Subcutaneous abdominal adipose tissue (tissue), 5 donors: ENCODE data around the gene SBSN.

ENCODE experiments used
- H3K27ac ChIP-seq: one replicate; pipeline ENCODE4 v1.7.0; 2013; ENCODE audit warnings: low read depth, mild to moderate bottlenecking, inconsistent platforms, low read length, moderate library complexity
- H3K27me3 ChIP-seq, 5 donors: one replicate each; pipeline ENCODE4 v1.7.0; 2013; ENCODE audit warnings: low read length in 5 of 5, inconsistent platforms in 1 of 5; ENCODE audit not compliant: control insufficient read depth in 5 of 5, insufficient read depth in 4 of 5
- H3K36me3 ChIP-seq, 5 donors: one replicate each; pipeline ENCODE4 v1.7.0; 2013; ENCODE audit warnings: low read length in 5 of 5; ENCODE audit not compliant: control insufficient read depth in 5 of 5, insufficient read depth in 5 of 5
- H3K4me1 ChIP-seq, 5 donors: one replicate each; pipeline ENCODE4 v1.7.0; 2013; ENCODE audit warnings: low read length in 5 of 5, mild to moderate bottlenecking in 3 of 5, moderate library complexity in 1 of 5; ENCODE audit not compliant: control insufficient read depth in 5 of 5, insufficient read depth in 5 of 5
- H3K4me3 ChIP-seq, 5 donors: one replicate each; pipeline ENCODE4 v1.7.0; 2013; ENCODE audit warnings: low read length in 5 of 5, low read depth in 1 of 5
- H3K9ac ChIP-seq, 5 donors: one replicate each; pipeline ENCODE4 v1.7.0; 2013; ENCODE audit warnings: low read length in 5 of 5, mild to moderate bottlenecking in 4 of 5, moderate library complexity in 3 of 5
- H3K9me3 ChIP-seq, 5 donors: one replicate each; pipeline ENCODE4 v1.7.0; 2013; ENCODE audit warnings: low read length in 5 of 5; ENCODE audit not compliant: control insufficient read depth in 5 of 5
- donor health status: healthy.
- donor health status: healthy.
- donor health status: healthy.
- donor health status: healthy.
- donor health status: healthy.

The SBSN gene

GRCh38 chr19:35545001-35545854 lies 17.1 kb upstream of the SBSN start, which contains the start of gene TMEM147:
TSS of gene TMEM147 (plus strand) at chr19:35545626. CDS start at chr19:35545740, 114 bp downstream.
- Histone ChIP-seq H3K9ac (peak within 1 kb of the TSS; percentile 63 to 96 (median 87)), H3K36me3 (peaks cover 0 to 7% (median 5%) of the 10 kb centered on the region in 5 donors), H3K4me1 (peaks cover 6 to 28% (median 24%) of the 10 kb centered on the region in 5 donors), H3K9me3 (no peaks in the 10 kb centered on the region), H3K4me3 (peak within 1 kb of the TSS; percentile 76 to 87 (median 83)), H3K27ac (peak within 1 kb of the TSS; percentile 69), H3K27me3 (no peaks in the 10 kb centered on the region)

GRCh38 chr19:35544110-35544802 lies 16.1 kb upstream of the SBSN start:
- Histone ChIP-seq H3K27ac (peak overlapping the region; percentile 69), H3K9ac (peak overlapping the region in 4 of 5 donors; percentile 86 to 96 (median 90)), H3K4me3 (peak overlapping the region; percentile 76 to 87 (median 83))

GRCh38 chr19:35543280-35544109 lies 15.4 kb upstream of the SBSN start:
- H3K4me1 ChIP-seq, result peaks cover 6 to 28% (median 24%) of the 10 kb centered on the region in 5 donors
- H3K4me3 ChIP-seq, result no peak overlapping the region
- H3K27ac ChIP-seq, result no peak overlapping the region
- no peaks in the 10 kb centered on the region for H3K27me3 ChIP-seq
- peaks cover 0 to 7% (median 5%) of the 10 kb centered on the region in 5 donors for H3K36me3 ChIP-seq
- no peak overlapping the region for H3K9ac ChIP-seq
- H3K9me3 ChIP-seq, result no peaks in the 10 kb centered on the region

More at GRCh38 chr19:35544110-35544802, 16.1 kb upstream of the SBSN start:
- H3K9me3 ChIP-seq, result no peaks in the 10 kb centered on the region
- H3K4me1 ChIP-seq, result peaks cover 6 to 28% (median 24%) of the 10 kb centered on the region in 5 donors
- H3K36me3 ChIP-seq, result peaks cover 0 to 7% (median 5%) of the 10 kb centered on the region in 5 donors
- H3K27me3 ChIP-seq, result no peaks in the 10 kb centered on the region

GRCh38 chr19:35542209-35542608 lies 14.1 kb upstream of the SBSN start:
- Histone ChIP-seq H3K36me3 (peaks cover 0 to 5% (median 3%) of the 10 kb centered on the region in 5 donors), H3K9ac (peak overlapping the region in 2 of 5 donors; percentile 3 to 35), H3K4me3 (no peak overlapping the region), H3K27ac (no peak overlapping the region), H3K9me3 (no peaks in the 10 kb centered on the region), H3K4me1 (peaks cover 6 to 28% (median 24%) of the 10 kb centered on the region in 5 donors), H3K27me3 (no peaks in the 10 kb centered on the region)

GRCh38 chr19:35540356-35540927 lies 12.3 kb upstream of the SBSN start:
- Histone ChIP-seq H3K9ac (no peak overlapping the region), H3K4me3 (no peak overlapping the region), H3K9me3 (no peaks in the 10 kb centered on the region), H3K27me3 (no peaks in the 10 kb centered on the region), H3K4me1 (peaks cover 0 to 14% (median 10%) of the 10 kb centered on the region in 5 donors), H3K36me3 (peaks cover 0 to 5% (median 0%) of the 10 kb centered on the region in 5 donors), H3K27ac (no peak overlapping the region)

- no peak overlapping the region for H3K9ac ChIP-seq
- no peak overlapping the region for H3K4me3 ChIP-seq
- peaks cover 0 to 3% (median 0%) of the 10 kb centered on the region in 5 donors for H3K27me3 ChIP-seq
- no peak overlapping the region for H3K27ac ChIP-seq
- H3K4me1 ChIP-seq, result peaks cover 0 to 9% (median 8%) of the 10 kb centered on the region in 5 donors
- H3K9me3 ChIP-seq, result no peaks in the 10 kb centered on the region
- H3K36me3 ChIP-seq, result peaks cover 0 to 5% (median 0%) of the 10 kb centered on the region in 5 donors
These were observed 11.7 kb upstream of the SBSN start for GRCh38 chr19:35539850-35540249.

GRCh38 chr19:35539314-35539713 lies 11.2 kb upstream of the SBSN start:
- Histone ChIP-seq H3K36me3 (peaks cover 0 to 5% (median 0%) of the 10 kb centered on the region in 5 donors), H3K9ac (no peak overlapping the region), H3K27ac (no peak overlapping the region), H3K9me3 (no peaks in the 10 kb centered on the region), H3K27me3 (peaks cover 0 to 8% (median 2%) of the 10 kb centered on the region in 5 donors), H3K4me1 (peaks cover 0 to 4% (median 3%) of the 10 kb centered on the region in 5 donors), H3K4me3 (no peak overlapping the region)

GRCh38 chr19:35534803-35535480 lies 6.8 kb upstream of the SBSN start:
- Histone ChIP-seq H3K27me3 (peaks cover 17 to 34% (median 29%) of the 10 kb centered on the region in 5 donors), H3K27ac (no peak overlapping the region), H3K4me1 (peaks cover 0 to 16% (median 8%) of the 10 kb centered on the region in 5 donors), H3K9me3 (no peaks in the 10 kb centered on the region), H3K36me3 (no peaks in the 10 kb centered on the region), H3K9ac (no peak overlapping the region), H3K4me3 (no peak overlapping the region)
